Type B pancreatic cell (in vitro differentiated cells): ENCODE data around the gene KLF16. TPM values are rescaled to one million over a fixed set of nuclear protein-coding genes. Genes with fewer than 3 reads are reported as not detected.

Experiments
- DNase-seq: peaks from one replicate; pipeline ENCODE4 v3.0.0; 2021; ENCODE audit warnings: mixed read lengths; ENCODE audit not compliant: unreplicated experiment; ENCODE audit errors: extremely low spot score
- H3K27ac Mint-ChIP-seq: 2 replicates; pipeline ENCODE4 v1.8.0; 2021; ENCODE audit warnings: mild to moderate bottlenecking, mixed read lengths
- H3K27me3 Mint-ChIP-seq: 2 replicates; pipeline ENCODE4 v1.8.0; 2021; ENCODE audit warnings: mixed read lengths
- H3K36me3 Mint-ChIP-seq: 2 replicates; pipeline ENCODE4 v1.8.0; 2021; ENCODE audit warnings: mixed read lengths
- H3K4me1 Mint-ChIP-seq: one replicate; pipeline ENCODE4 v1.8.0; 2021; ENCODE audit warnings: mixed read lengths; ENCODE audit not compliant: unreplicated experiment
- H3K4me3 Mint-ChIP-seq: 2 replicates; pipeline ENCODE4 v1.8.0; 2021; ENCODE audit warnings: mild to moderate bottlenecking, mixed read lengths
- H3K9me3 Mint-ChIP-seq: 2 replicates; pipeline ENCODE4 v1.8.0; 2021; ENCODE audit warnings: mixed read lengths
- CTCF ChIP-seq: fragments of 200-600 bp; sonication (generic); conservative IDR thresholded peaks from 2 replicates; pipeline ENCODE4 v1.5.0; 2021; ENCODE audit warnings: antibody characterized with exemption, mild to moderate bottlenecking
- total RNA-seq: library from RNA; stranded (reverse); gene quantifications from 2 replicates; pipeline ENCODE4 v1.2.1, GENCODE V29; 2021; ENCODE audit warnings: low replicate concordance

Gene KLF16
- total RNA-seq, 1 donor from 2014 or later, result 17.9 TPM

GRCh38 chr19:1856345-1856697 is 7.1 kb downstream of the KLF16 start:
- DNase-seq, result no peak
- H3K4me1 Mint-ChIP-seq, result peaks cover 12% of the 10 kb centered on the region
- no peaks in the 10 kb centered on the region for H3K9me3 Mint-ChIP-seq
- H3K36me3 Mint-ChIP-seq, result no peaks in the 10 kb centered on the region
- TF ChIP-seq CTCF, result no peak
- peaks cover 4% of the 10 kb centered on the region for H3K27me3 Mint-ChIP-seq
- peak overlapping the region; percentile 73 for H3K27ac Mint-ChIP-seq
- peak overlapping the region; percentile 74 for H3K4me3 Mint-ChIP-seq

- Mint-ChIP-seq H3K27ac (peak overlapping the region; percentile 73), H3K4me3 (peak overlapping the region; percentile 74), H3K4me1 (peaks cover 11% of the 10 kb centered on the region), H3K36me3 (no peaks in the 10 kb centered on the region), H3K27me3 (no peaks in the 10 kb centered on the region), H3K9me3 (no peaks in the 10 kb centered on the region)
- TF ChIP-seq CTCF, result no peak
- no peak for DNase-seq
These were observed 7.5 kb downstream of the KLF16 start for GRCh38 chr19:1855828-1856255.

GRCh38 chr19:1855040-1855827 is 8.1 kb downstream of the KLF16 start:
- peak overlapping the region; percentile 36 for H3K4me3 Mint-ChIP-seq
- DNase-seq, result no peak
- peak overlapping the region; percentile 68 for H3K27ac Mint-ChIP-seq
- no peaks in the 10 kb centered on the region for H3K36me3 Mint-ChIP-seq
- no peaks in the 10 kb centered on the region for H3K27me3 Mint-ChIP-seq
- no peaks in the 10 kb centered on the region for H3K9me3 Mint-ChIP-seq
- TF ChIP-seq CTCF, result no peak
- peaks cover 11% of the 10 kb centered on the region for H3K4me1 Mint-ChIP-seq

GRCh38 chr19:1854542-1855039 is 8.8 kb downstream of the KLF16 start:
- H3K9me3 Mint-ChIP-seq, result no peaks in the 10 kb centered on the region
- H3K4me3 Mint-ChIP-seq, result peak overlapping the region; percentile 36
- H3K27me3 Mint-ChIP-seq, result no peaks in the 10 kb centered on the region
- DNase-seq, result no peak
- peak overlapping the region; percentile 36 for H3K27ac Mint-ChIP-seq
- no peak for TF ChIP-seq CTCF
- H3K4me1 Mint-ChIP-seq, result peaks cover 11% of the 10 kb centered on the region
- no peaks in the 10 kb centered on the region for H3K36me3 Mint-ChIP-seq

GRCh38 chr19:1854039-1854541 is 9.3 kb downstream of the KLF16 start:
- Mint-ChIP-seq H3K4me3 (no peak overlapping the region), H3K36me3 (no peaks in the 10 kb centered on the region), H3K27ac (no peak overlapping the region), H3K9me3 (no peaks in the 10 kb centered on the region), H3K4me1 (peaks cover 7% of the 10 kb centered on the region), H3K27me3 (no peaks in the 10 kb centered on the region)
- no peak for DNase-seq
- TF ChIP-seq CTCF, result no peak
